ENCODE measurements around the gene GPC2.
A peak's percentile ranks its signal among the peaks of the same experiment; 100 is the strongest.

Gene GPC2

GRCh38 chr7:100169147-100169850 is 7.9 kb downstream of the GPC2 start:
- no peak for DNase-seq

GRCh38 chr7:100167912-100168323 is 9.3 kb downstream of the GPC2 start:
- peak in 1 of 2 experiments; percentile 38 for DNase-seq

- DNase-seq, result peak in 1 of 2 experiments; percentile 23
Observed at GRCh38 chr7:100166970-100167911, 9.9 kb downstream of the GPC2 start.

GRCh38 chr7:100166317-100166940 is 10.8 kb downstream of the GPC2 start:
- DNase-seq, result no peak

- DNase-seq, result no peak
Observed at GRCh38 chr7:100163871-100164270, 13.3 kb downstream of the GPC2 start.

- peak in 1 of 2 experiments; percentile 75 for DNase-seq
Observed at GRCh38 chr7:100163006-100163531, 14.1 kb downstream of the GPC2 start.

- DNase-seq, result no peak
Observed at GRCh38 chr7:100160067-100160466, 17.1 kb downstream of the GPC2 start.

- DNase-seq, result no peak
Observed at GRCh38 chr7:100159099-100159623, 18.0 kb downstream of the GPC2 start.

GRCh38 chr7:100158229-100159098 is 18.7 kb downstream of the GPC2 start, which contains the start of gene TRAPPC14:
TRAPPC14 (minus strand) TSS chr7:100158723; CDS start chr7:100158499, 224 bp downstream.
- DNase-seq, result peak; percentile 67 to 94

- DNase-seq, result no peak
Observed at GRCh38 chr7:100157334-100158228, 19.6 kb downstream of the GPC2 start.

GRCh38 chr7:100157069-100157333 is 20.2 kb downstream of the GPC2 start:
- DNase-seq, result no peak

- DNase-seq, result no peak
Observed at GRCh38 chr7:100156331-100157068, 20.7 kb downstream of the GPC2 start.

- DNase-seq, result no peak
Observed at GRCh38 chr7:100155553-100156317, 21.4 kb downstream of the GPC2 start.

GRCh38 chr7:100154651-100155491 is 22.3 kb downstream of the GPC2 start:
- no peak for DNase-seq

- no peak for DNase-seq
Observed at GRCh38 chr7:100153708-100154535, 23.3 kb downstream of the GPC2 start.

- no peak for DNase-seq
Observed at GRCh38 chr7:100152937-100153666, 24.1 kb downstream of the GPC2 start.

- no peak for DNase-seq
Observed at GRCh38 chr7:100152404-100152803, 24.8 kb downstream of the GPC2 start.

Measured in NCI-H526 (cell line).